SH-SY5Y (cell line): ENCODE data around the gene FAM221A.

ENCODE experiments used
- GATA2 ChIP-seq: IDR thresholded peaks from 2 replicates; pipeline ENCODE4 v1.6.1; 2011; ENCODE audit warnings: mild to moderate bottlenecking, low read depth, low read length
- GATA3 ChIP-seq: IDR thresholded peaks from 2 replicates; pipeline ENCODE4 v1.6.1; 2011; ENCODE audit warnings: low read depth, mild to moderate bottlenecking, low read length, moderate library complexity

DNA sequence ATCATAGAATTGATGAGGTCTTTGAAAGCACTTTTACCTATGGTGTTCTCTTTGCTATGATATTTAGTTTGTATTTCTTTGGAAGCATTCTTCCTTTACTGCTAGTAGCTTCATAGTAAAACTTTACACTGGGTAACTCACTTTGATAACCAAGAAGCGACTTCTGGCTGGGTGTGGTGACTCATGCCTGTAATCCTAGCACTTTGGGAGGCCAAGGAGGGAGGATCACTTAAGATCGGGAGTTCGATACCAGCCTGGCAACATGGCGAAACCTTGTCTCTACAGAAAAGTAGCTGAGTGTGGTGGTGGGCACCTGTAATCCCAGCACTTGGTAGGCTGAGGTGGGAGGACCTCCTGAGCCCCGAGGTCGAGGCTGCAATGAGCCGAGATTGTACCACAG, 46.6 kb upstream of the FAM221A start:
- TF ChIP-seq GATA2 (no peak), GATA3 (no peak)
